HEK293 (cell line): ENCODE data around the gene AFF1.

ENCODE experiments used
- ZFP3 ChIP-seq: fragments of 450-650 bp; formaldehyde crosslinking; IDR thresholded peaks from 2 replicates; pipeline ENCODE4 v1.5.1; 2016; ENCODE audit warnings: low read depth, missing biosample characterization, missing genetic modification characterization
- ZNF280D ChIP-seq: fragments of 450-650 bp; formaldehyde crosslinking; IDR thresholded peaks from 2 replicates; pipeline ENCODE4 v1.5.1; 2016; ENCODE audit warnings: missing biosample characterization, missing genetic modification characterization
- ZNF449 ChIP-seq: fragments of 450-650 bp; formaldehyde crosslinking; IDR thresholded peaks from 2 replicates; pipeline ENCODE4 v1.5.1; 2017; ENCODE audit warnings: missing biosample characterization, mild to moderate bottlenecking, missing genetic modification characterization, moderate library complexity

GRCh38 chr4:87093443-87094123, 158.8 kb downstream of the AFF1 start:
- TF ChIP-seq ZNF449 (no peak), ZNF280D (tag by site-specific recombination) (no peak), ZFP3 (tag by site-specific recombination) (no peak)
